ENCODE measurements around the gene ZNF613. TPM values are rescaled to one million over a fixed set of nuclear protein-coding genes. Genes with fewer than 3 reads are reported as not detected.

The ZNF613 gene
- total and polyA plus RNA-seq, 2 of the 13 experiments (the other 11 are each of a cell fraction or from before 2014, with no cell fraction given), result 3.6 to 8.3 TPM

- TF ChIP-seq ZNF75D (CRISPR knock-in tag; IDR thresholded peaks at IDR 0.05; ENCODE audit: borderline replicate concordance) (no peak), ZNF510 (CRISPR knock-in tag; IDR thresholded peaks at IDR 0.05; ENCODE audit: low read depth) (no peak), MED1 (CRISPR knock-in tag; IDR thresholded peaks at IDR 0.05) (peak; percentile 65), ZBTB43 (CRISPR knock-in tag; conservative IDR thresholded peaks at IDR 0.05) (no peak), YEATS2 (CRISPR knock-in tag; IDR thresholded peaks at IDR 0.05; ENCODE audit: borderline replicate concordance) (peak; percentile 97), BHLHE40 (IDR thresholded peaks at IDR 0.05; ENCODE audit: low read length) (peak; percentile 46; the same call in 1 of the 2 replicates), ZNF713 (CRISPR knock-in tag; IDR thresholded peaks at IDR 0.05) (no peak), KLF16 (CRISPR knock-in tag; IDR thresholded peaks at IDR 0.05) (peak in 1 of 2 experiments; percentile 90; a peak in 2 of 4 replicates), SIN3A (IDR thresholded peaks at IDR 0.05; ENCODE audit: borderline replicate concordance, low read depth, low read length) (peak; percentile 96), THRA (CRISPR knock-in tag; IDR thresholded peaks at IDR 0.05; ENCODE audit: borderline replicate concordance) (peak; percentile 53; the same call in 1 of the 2 replicates), ZC3H4 (CRISPR knock-in tag; IDR thresholded peaks at IDR 0.05; ENCODE audit: borderline replicate concordance) (no peak), ZNF251 (CRISPR knock-in tag; IDR thresholded peaks at IDR 0.05) (no peak), ZKSCAN8 (CRISPR knock-in tag; IDR thresholded peaks at IDR 0.05; ENCODE audit: borderline replicate concordance) (peak; percentile 81; the same call in 1 of the 2 replicates), PHF21A (CRISPR knock-in tag; IDR thresholded peaks at IDR 0.05) (peak; percentile 37; the same call in 1 of the 2 replicates), TSC22D2 (CRISPR knock-in tag; IDR thresholded peaks at IDR 0.05; ENCODE audit: borderline replicate concordance) (peak; percentile 88; the same call in 1 of the 2 replicates), PCBP1 (IDR thresholded peaks at IDR 0.05; ENCODE audit: borderline replicate concordance, low read depth, low read length) (no peak), HDAC1 (CRISPR knock-in tag; IDR thresholded peaks at IDR 0.05) (peak; percentile 85), ZNF614 (CRISPR knock-in tag; IDR thresholded peaks at IDR 0.05; ENCODE audit: borderline replicate concordance) (peak; percentile 92), PHF5A (CRISPR knock-in tag; IDR thresholded peaks at IDR 0.05; ENCODE audit: low read depth, unreplicated experiment) (peak; percentile 68), GABPB1 (CRISPR knock-in tag; IDR thresholded peaks at IDR 0.05) (peak; percentile 84), ATF2 (CRISPR knock-in tag; IDR thresholded peaks at IDR 0.05) (peak; percentile 88), SP140L (CRISPR knock-in tag; IDR thresholded peaks at IDR 0.05; ENCODE audit: borderline replicate concordance) (0 out of 2 replicates have a peak, but pooled peaks have one; percentile 43), DMAP1 (CRISPR knock-in tag; IDR thresholded peaks at IDR 0.05) (peak; percentile 78), MATR3 (CRISPR knock-in tag; IDR thresholded peaks at IDR 0.05) (no peak), STAG1 (CRISPR knock-in tag; IDR thresholded peaks at IDR 0.05) (peak; percentile 29), KLF9 (CRISPR knock-in tag; IDR thresholded peaks at IDR 0.05; ENCODE audit: low read depth) (0 out of 2 replicates have a peak, but pooled peaks have one; percentile 58)
Measured at GRCh38 chr19:51986309-51987291, 59.3 kb downstream of the ZNF613 start, which contains the start of gene ZNF350 (continued).
